Activated CD8-positive, alpha-beta memory T cell treated with anti-CD3 and anti-CD28 coated beads, Interleukin-2, amount 50 U/mL, for 1 hour (primary cell): ENCODE results near the gene CCR1.

Experiments
- DNase-seq: peaks from one replicate; pipeline ENCODE4 v3.0.0-alpha.2; 2020; ENCODE audit errors: extremely low read depth

The CCR1 gene

DNA sequence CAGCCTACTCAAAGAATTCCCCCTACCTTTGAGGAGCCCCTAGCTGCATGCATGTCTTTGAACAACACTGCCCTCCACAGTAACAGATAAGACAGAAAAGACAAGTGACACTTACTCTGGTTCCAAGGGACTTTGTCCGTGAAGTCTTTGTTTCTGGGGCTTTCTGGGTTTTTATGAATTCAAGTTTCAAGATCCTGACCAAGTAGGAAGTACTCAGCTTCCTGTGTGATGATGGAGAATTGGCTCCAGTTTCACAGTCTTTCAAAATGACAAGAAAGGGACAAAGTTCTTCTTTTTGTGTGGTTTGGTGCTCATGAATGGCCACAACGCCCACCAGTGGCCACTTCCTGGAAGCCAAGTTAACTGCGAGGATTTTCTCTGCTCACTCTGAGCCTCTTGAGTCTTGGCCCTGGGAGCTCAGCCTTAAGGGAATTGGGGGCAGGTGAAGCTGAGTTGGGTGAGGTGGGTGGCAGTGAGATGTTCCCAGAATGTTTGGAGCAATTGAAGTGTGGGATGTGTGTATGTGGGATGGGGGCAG lies at the start of gene CCR1:
TSS of gene CCR1 (minus strand) at position 147 of the 538 bp plus-strand sequence. CDS start 4,000 bp downstream, outside the sequence.
- no peak for DNase-seq

DNA sequence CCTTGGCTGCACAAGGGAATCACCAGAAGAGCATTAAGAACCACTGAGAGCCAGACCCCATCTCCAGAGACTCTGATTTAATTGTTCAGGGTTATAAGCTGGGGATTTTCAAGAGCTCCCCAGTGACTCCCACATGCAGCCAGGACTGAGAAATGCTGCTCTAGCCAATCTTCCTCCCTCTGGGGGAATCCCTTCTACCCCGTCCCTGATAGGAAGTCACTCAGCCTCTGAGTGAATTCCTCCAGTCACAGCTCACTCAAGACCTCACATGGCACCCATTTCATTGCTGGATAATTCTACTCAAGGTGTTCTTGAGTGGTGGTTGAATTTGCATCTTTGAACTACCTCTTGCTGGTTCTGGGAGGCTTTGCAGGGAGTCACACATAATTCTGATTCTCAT lies 44.9 kb upstream of the CCR1 start:
- DNase-seq = no peak

GRCh38 chr3:46245146-46245545 lies 37.0 kb upstream of the CCR1 start:
- no peak for DNase-seq

DNA sequence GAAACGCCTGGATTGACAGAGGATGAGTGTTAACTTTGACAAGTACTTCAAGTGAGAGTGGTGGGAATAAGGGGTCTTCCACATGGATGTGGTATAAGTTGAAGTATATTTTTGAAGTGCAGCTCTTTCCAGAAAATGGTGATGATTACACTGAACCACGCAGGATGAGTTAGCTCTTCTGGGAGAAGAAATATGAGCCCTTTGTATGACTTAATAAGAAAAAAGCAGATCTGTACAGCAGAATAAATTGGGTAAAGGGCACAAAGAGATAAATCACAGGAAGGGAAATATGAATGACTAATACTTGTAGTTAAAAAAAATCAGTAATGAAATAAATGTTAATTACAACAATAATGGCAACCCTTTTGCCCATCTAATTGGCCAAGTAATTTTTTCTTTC lies 35.4 kb upstream of the CCR1 start:
- DNase-seq = no peak

DNA sequence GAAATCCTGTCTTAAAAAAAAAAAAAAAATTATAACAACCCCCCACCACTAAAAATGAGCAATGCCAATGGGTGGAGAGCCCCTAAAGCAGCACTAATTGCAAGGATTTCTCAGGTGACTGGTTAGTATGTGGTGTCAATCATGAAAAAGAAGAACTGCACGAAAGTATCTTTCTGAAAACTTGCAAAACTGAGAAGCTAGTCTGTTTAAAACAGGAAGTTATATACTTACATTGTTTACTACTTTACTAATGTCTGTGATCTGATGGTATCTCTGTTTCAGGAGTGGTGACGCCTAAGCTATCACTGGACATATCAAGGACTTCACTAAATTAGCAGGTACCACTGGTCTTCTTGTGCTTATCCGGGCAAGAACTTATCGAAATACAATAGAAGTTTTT lies 34.0 kb upstream of the CCR1 start, which contains the start of gene CCR3:
TSS of gene CCR3 (plus strand) at position 341 of the 400 bp plus-strand sequence. CDS start 22,699 bp downstream, outside the sequence.
- DNase-seq = no peak

- no peak for DNase-seq
Observed at GRCh38 chr3:46239952-46240351, 31.8 kb upstream of the CCR1 start.

- DNase-seq = no peak
Observed at GRCh38 chr3:46239301-46239938, 31.3 kb upstream of the CCR1 start.

- DNase-seq = no peak
Observed at GRCh38 chr3:46238386-46238785, 30.3 kb upstream of the CCR1 start.

DNA sequence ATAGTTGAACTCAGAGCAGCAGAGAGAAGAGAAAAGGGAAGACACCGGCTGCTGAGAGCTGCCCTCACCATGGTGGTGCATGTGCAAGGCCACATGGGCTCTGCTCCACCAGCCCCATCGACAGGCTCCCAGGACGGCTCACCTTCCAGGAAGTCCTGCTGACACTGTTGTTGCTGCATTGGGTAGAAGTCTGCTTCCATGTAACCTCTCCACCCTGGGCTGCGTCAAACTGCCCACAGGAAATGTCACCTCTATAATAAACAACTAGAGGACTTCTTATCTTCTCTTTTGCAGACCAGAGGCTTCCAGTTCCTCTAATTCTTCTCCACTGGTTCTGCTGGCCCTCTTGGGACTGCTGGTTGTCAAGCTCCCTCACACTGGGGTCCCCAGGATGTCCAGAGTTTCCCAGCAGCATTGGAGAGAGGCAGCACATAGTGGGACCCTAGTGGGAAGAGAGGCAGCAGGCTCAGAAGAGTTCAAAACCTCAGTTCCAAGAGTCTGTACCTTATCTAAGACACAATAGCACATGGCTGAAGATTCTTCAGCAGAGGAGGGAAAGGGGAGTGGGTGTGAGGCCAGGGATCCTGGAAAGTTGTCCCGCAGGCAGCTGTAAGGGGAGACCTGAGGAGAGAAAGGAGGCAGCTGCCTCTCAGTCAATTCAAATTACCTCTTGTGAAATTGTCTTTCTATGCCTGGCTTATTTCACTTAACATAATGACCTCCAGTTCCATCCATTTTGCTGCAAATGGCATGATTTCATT lies 28.4 kb upstream of the CCR1 start:
- no peak for DNase-seq

- no peak for DNase-seq
Observed at GRCh38 chr3:46235425-46235824, 27.3 kb upstream of the CCR1 start.

GRCh38 chr3:46233194-46233593 lies 25.1 kb upstream of the CCR1 start:
- DNase-seq = no peak

GRCh38 chr3:46231323-46231722 lies 23.2 kb upstream of the CCR1 start:
- no peak for DNase-seq

GRCh38 chr3:46228260-46229242 lies 20.4 kb upstream of the CCR1 start:
- no peak for DNase-seq

GRCh38 chr3:46222435-46223161 lies 14.5 kb upstream of the CCR1 start:
- no peak for DNase-seq

GRCh38 chr3:46221938-46222337 lies 13.8 kb upstream of the CCR1 start:
- no peak for DNase-seq

DNA sequence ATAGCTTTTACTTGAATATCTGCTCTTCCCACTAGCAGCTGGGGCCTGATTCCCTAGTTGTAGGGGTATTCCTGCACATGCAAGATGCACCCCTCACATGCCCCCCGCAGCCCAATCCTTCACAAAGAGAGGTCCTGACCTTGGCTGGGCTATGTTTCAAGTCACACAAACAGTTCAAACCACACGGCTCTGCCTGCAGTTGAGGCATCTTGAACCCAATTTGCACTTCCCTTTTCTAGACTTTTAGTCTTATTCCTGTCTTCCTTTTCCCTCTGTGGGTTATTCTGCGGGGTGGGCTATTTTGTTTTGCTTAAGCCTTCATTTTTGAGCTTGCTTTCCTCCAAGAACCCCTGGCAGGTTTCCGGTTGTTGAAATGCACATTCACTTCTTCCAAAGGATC lies 13.3 kb upstream of the CCR1 start:
- no peak for DNase-seq

- DNase-seq = no peak
Observed at GRCh38 chr3:46218196-46218709, 10.1 kb upstream of the CCR1 start.

- no peak for DNase-seq
Observed at GRCh38 chr3:46215810-46216414, 7.8 kb upstream of the CCR1 start.

- no peak for DNase-seq
Observed at GRCh38 chr3:46214751-46215352, 6.7 kb upstream of the CCR1 start.

DNA sequence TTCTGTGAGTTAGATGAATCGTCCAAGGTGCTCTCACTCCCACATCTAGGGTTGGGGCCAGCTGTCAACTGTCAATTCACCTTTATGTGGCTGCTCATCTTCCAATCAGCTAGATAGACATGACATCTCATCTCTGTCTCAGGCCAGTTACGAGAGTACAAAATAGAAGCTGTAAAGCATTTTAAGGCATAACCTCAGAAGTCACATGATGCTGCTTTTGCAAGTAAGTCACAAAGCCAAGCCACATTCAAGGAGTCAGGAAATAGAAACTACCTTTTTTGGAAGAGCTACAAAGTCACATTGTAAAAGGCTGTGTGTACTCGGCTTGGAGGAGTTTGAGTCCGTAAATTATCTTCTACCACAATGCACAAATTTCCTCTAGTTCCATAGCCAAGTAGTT lies 5.1 kb upstream of the CCR1 start:
- no peak for DNase-seq
